Activated CD4-positive, alpha-beta T cell treated with anti-CD3 and anti-CD28 coated beads, Interleukin-2, Interleukin-4, amounts not matched to agents 100 ng/mL and 50 ng/mL, durations not matched to agents 16 hours and 8 hours (primary cell): Measurements from ENCODE around the gene ZFP42.
"Not testable (repeated sequence)": the region's sequence is repeated elsewhere in the genome, so short reads cannot be mapped to it uniquely, and the experiment has no call there.

ENCODE experiments used
- DNase-seq: peaks from one replicate; pipeline ENCODE4 v3.0.0-alpha.2; 2020; ENCODE audit warnings: low spot score

ZFP42 gene

GRCh38 chr4:187995322-187996207, at the start of gene ZFP42:
TSS of gene ZFP42 (plus strand) at chr4:187995771. CDS start at chr4:188002808, 7,037 bp downstream.
- no peak for DNase-seq

GRCh38 chr4:187961171-187961570, 34.4 kb upstream of the ZFP42 start:
- no peak for DNase-seq

GRCh38 chr4:187961961-187962360, 33.6 kb upstream of the ZFP42 start:
- DNase-seq: no peak

- DNase-seq: no peak
Observed at GRCh38 chr4:187962926-187963325, 32.6 kb upstream of the ZFP42 start.

- no peak for DNase-seq
Observed at GRCh38 chr4:187965726-187966125, 29.8 kb upstream of the ZFP42 start.

- no peak for DNase-seq
Observed at GRCh38 chr4:187972135-187972534, 23.4 kb upstream of the ZFP42 start.

- no peak for DNase-seq
Observed at GRCh38 chr4:187983746-187984145, 11.8 kb upstream of the ZFP42 start.

GRCh38 chr4:187992971-187993370, 2.6 kb upstream of the ZFP42 start:
- no peak for DNase-seq

GRCh38 chr4:187993827-187994226, 1.7 kb upstream of the ZFP42 start:
- DNase-seq: no peak

GRCh38 chr4:187996502-187997177, 1.1 kb downstream of the ZFP42 start:
- DNase-seq: no peak

GRCh38 chr4:187997991-187998390, 2.4 kb downstream of the ZFP42 start:
- not testable (repeated sequence) for DNase-seq

GRCh38 chr4:187999406-187999932, 3.9 kb downstream of the ZFP42 start:
- DNase-seq: no peak

GRCh38 chr4:188002323-188002722, 6.8 kb downstream of the ZFP42 start:
- DNase-seq: no peak

GRCh38 chr4:188002751-188003150, 7.2 kb downstream of the ZFP42 start:
- DNase-seq: no peak

- no peak for DNase-seq
Observed at GRCh38 chr4:188005561-188005960, 10.0 kb downstream of the ZFP42 start.

- no peak for DNase-seq
Observed at GRCh38 chr4:188006285-188006848, 10.8 kb downstream of the ZFP42 start.

- DNase-seq: no peak
Observed at GRCh38 chr4:188008377-188008776, 12.8 kb downstream of the ZFP42 start.

- no peak for DNase-seq
Observed at GRCh38 chr4:188012426-188012945, 16.9 kb downstream of the ZFP42 start.

GRCh38 chr4:188015025-188015940, 19.7 kb downstream of the ZFP42 start:
- DNase-seq: no peak

GRCh38 chr4:188016754-188017153, 21.2 kb downstream of the ZFP42 start:
- no peak for DNase-seq

GRCh38 chr4:188018262-188018661, 22.7 kb downstream of the ZFP42 start:
- DNase-seq: no peak
